GM19452 (cell line): ENCODE measurements around the gene CHMP1A.

Experiments
- ATAC-seq: cut with Tn5 transposase; IDR thresholded peaks from one replicate; pipeline ENCODE4 v1.9.1; 2021; ENCODE audit not compliant: unreplicated experiment

Gene CHMP1A

DNA sequence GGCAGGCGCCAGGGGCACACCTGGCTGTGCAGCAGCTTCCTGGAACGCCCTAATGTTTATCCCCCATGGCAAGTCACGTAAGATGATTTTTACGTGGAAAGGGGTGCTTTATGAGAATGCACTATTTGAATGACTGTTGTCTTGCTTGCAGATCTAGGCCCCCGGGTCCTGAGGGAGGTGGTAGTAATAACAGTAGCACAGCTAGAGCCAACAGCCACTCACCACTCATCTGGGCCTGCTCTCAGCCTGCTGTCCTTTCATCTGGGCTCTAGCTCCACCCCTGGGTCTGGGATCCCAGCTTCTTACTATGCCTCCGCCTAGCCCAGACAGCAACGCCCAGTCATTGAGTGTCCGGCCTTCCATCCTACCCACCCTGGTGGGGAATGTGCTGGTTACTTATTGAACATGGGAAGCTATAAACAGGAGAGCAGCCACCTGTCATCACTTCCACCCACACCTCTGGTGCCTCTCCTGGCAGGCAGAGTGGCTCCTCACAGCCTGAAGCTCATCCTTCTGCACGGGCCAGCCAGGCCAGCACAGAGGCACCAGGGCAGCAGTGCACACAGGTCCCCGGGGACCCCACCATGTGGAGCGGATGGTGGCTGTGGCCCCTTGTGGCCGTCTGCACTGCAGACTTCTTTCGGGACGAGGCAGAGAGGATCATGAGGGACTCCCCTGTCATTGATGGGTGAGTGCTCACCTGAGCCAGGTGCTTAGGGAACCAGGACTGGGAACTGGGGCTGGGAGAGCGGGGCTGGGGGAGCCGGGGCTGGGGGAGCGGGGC, 27.5 kb downstream of the CHMP1A start:
- ATAC-seq, result no peak

DNA sequence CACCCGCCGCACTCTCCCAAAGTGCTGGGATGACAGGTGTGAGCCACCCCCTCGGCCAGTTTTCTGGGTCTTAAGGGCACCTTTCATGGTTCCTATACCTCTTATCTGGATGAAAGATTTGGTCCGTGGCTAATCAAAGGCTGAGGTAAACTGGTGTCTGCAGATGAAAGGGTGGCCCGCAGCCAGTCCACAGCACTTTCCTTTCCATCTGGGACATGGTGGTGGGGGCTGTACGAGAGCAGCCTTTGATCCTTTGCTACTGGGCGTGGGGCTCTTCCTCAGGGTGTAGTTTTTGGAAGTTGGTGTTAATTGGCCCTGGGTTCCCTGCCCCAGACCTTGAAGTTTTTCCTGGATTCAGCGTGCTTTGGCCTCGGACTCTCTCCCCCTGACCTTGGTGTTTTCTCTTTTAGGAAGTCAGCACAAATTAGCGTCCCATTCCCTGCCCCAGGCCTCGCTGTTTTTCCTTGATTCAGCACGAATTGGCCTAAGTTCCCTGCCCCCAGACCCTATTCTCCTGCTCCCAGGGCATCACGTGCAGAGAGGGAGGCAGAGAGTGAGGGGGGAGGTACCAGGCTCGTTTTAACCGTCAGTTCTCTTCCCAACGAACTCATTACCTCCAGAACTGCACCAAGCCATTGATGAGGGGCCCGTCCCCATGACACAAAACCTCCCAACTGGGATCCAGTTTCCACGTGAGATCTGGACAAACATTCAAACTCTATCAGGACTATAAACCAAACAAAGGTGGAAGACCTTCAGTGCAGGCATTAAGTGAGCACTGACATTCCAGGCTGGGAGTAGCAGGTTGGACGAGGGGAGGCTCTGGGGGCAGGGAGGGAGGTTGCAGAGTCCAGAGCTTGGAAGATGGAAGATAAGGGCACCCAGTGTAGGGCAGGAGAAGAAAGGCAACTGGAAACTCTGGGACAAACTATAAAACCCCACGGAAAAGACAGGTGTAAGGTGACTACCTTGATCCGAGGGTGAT, 32.4 kb downstream of the CHMP1A start:
- no peak for ATAC-seq

- ATAC-seq, result no peak
Observed at GRCh38 chr16:89623511-89624261, 33.8 kb downstream of the CHMP1A start.

DNA sequence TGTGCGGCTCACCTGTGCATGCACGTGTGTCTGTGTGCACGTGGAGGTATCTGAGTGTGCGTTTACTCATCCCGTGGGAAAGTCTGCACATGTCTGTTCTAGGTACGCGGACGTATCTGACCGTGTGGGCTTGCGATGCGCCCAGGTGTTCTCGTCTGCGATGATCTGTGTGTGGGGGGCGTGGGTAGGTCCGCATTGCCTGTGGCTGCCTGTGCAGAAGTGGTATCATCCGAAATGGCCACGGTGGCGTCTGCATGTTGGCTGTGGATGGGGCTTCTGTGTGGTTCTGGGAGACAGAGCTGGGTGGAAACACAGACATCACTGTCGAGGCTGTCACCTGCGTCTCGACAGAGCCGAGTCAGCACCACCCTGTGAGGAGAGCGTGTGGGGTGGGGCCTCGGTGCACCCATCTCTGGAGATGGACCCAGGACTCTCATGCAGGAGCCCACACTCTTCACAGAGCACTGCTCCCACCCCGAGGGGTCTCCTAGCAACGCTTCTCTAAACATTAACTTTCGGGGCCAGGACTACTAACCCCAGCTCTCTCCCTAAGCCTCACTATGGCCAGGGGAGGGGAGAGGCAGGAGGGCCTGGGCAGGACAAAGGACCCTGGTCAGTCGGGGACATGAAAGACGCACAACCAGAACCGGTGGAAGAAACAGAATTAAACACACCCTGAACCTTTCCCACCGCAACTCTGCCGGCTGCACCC, 35.7 kb downstream of the CHMP1A start:
- no peak for ATAC-seq

DNA sequence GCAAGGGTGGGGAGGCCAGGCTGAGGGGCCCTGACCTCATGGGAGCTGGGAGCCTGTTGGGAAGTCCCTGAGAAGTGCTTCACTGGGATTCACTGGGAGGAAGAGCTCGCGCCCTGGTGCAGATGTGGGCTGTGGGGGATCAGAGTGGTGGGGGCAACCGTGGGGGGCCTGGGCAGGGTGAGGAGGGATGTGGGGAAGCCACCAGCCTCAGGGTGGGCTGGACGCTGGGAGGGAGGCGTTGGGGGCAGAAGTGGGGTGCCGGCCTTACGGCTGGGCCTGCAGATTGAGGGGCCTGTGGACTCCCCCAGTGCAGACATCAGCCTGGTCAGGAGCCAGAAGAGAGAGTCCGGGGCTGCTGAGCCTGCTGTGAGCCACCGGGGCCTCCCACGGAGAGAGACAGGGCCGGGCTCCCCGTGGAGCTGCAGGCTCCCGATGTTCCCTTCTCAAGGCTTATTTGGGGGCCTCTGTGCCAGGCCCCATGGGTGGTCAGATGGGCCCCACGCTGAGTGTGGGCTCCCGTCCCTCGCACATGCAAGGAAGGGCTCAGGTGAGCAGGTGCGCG, 36.3 kb downstream of the CHMP1A start:
- ATAC-seq, result no peak

DNA sequence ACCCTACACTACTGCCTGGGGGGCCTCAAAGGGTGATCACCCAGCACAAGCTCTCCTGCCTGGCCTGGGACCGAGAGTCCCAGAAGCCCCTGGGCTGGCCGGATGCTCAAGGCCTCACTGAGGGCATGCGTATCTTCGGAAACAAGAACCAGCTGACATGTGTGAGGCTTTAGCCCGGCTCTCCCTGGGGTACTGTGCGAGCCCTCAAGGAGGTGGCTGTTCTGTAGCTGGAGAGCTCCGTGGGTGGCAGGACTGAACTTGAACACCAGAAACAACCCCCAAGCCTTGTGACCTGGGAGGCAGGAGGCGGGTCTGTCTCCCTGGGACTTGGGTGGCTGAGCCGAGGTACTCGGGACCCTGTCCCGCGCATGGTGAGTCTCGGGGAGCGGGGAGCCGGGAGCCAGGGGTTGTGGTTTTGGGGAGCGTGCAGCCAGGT, 37.1 kb downstream of the CHMP1A start:
- no peak for ATAC-seq

DNA sequence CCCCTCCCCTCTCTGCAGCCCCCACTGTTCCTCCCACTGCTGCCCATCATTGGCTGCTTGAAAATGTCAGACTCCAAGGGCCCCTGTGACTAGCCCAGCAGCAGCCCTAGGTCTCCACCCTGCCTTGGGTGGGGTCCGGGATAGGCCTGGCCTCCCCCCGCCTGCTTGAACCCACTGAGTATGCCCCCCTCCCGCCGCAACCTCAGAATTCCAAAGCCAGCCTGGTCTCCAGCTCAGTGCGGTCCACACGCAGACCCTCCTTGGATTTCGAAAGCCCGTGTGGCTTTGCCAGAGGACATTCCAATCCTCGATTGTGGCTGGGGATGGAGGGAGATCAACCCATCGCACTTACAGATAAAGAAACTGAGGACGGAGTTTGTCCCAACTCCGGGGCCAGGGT, 37.7 kb downstream of the CHMP1A start:
- no peak for ATAC-seq

GRCh38 chr16:89618109-89618998, 39.2 kb downstream of the CHMP1A start:
- ATAC-seq, result no peak

GRCh38 chr16:89617036-89617435, 40.5 kb downstream of the CHMP1A start:
- ATAC-seq, result no peak

DNA sequence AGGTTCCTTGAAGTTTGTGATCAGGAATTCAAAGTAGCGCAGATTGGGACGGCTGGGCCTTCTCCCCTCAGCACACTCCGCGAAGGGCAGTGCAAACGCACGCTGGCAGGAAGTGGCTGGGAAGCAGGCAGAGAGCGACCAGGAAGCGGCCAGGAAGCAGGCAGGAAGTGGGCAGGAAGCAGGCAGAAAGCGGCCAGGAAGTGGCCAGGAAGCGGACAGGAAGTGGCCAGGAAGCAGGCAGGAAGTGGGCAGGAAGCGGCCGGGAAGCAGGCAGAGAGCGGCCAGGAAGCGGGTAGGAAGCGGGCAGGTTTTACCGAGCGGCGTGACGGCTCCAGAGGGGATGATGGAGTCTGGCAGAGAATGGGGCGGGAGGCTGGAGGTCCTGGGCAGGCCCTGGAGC, 40.9 kb downstream of the CHMP1A start:
- no peak for ATAC-seq

GRCh38 chr16:89615596-89616090, 41.9 kb downstream of the CHMP1A start:
- ATAC-seq, result no peak

GRCh38 chr16:89615176-89615575, 42.3 kb downstream of the CHMP1A start:
- ATAC-seq, result no peak

DNA sequence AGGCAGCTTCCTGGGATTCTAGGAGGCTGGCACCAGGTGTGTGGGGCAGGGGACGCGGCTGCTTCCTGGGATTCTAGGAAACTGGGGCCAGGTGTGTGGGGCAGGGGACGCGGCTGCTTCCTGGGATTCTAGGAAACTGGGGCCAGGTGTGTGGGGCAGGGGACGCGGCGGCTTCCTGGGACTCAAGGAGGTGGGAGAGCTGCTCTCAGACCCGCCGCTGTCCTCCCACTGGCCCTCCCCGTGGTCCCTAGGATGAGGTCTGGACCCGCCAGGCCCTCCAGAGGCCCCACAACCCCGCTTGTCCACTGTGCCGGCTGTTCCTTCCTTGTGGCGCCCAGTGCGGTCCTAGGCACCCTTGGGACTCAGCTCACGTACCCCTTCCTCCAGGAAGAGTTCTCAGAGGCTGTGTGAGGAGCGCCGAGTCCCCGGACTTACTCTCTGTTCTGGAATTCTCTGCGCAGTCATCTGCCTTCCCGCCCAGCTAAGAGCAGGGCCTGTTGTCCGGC, 43.5 kb downstream of the CHMP1A start:
- ATAC-seq, result no peak

DNA sequence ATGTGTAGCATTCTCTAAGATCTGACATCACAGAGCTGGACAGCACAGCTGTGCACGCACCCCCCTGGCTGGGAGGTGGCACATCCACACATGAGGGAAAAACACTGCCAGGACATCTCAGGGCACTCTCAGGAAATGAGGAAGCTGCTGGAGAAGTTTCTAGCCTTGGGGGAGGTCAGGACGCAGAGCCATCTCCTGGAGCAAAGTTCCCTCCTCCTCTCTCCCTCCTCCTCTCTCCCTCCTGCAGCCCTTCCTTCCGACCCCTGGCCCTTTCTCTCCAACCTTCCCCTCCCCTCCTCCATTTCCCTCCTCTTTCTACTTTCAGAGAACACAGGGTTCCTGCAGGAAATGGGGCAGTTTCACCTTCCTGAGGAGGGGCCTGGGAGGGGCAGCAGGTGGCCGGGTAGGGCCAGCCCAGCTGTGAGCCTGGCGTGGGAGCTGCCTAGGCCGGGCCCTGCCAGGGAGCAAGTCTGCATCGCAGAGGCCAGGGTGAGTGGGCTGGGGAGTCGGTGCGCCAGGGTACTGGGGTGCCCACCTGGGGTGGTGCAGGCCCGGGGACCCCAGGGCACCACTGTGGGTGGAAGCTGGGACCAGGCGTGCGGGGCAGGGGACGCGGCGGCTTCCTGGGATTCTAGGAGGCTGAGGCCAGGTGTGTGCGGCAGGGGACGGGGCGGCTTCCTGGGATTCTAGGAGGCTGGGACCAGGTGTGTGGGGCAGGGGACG, 44.1 kb downstream of the CHMP1A start, which contains the start of gene DPEP1:
TSS of gene DPEP1 (plus strand) at position 412 of the 723 bp plus-strand sequence. CDS start 16,769 bp downstream, outside the sequence.
- ATAC-seq, result no peak

DNA sequence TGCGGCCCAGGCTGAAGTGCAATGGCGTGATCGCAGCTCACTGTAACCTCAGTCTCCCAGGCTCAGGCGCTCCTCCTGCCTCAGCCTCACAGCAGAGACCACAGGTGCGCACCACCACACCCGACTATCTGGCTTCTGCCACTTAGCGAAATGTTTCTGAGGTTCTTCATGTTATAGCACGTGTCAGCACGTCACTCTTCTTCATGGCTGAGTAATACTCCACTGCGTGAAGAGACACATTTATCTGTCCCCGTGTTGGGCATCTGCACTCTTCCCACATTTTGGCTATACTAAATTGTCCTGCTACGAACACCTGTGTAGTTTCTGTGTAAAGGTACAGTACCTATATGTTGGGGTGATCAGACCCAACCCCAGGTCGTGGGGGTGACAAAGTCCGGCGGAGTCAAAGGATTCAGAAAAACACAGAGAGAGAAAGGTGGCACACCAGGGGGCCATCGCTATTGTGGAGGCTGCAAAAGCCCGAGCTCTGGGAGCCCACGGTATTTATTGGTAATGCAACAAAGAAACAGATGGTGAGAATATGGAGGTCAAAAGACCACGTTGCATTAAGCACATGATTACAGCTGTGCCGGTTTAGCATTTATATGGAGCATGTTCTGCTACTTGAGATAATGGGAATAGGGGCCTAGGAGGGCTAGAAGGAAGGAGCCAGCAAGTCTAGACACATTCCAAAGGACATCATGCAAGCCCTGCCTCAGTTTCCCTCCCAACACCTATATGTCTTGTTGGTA, 44.9 kb downstream of the CHMP1A start:
- ATAC-seq, result no peak

- no peak for ATAC-seq
Observed at GRCh38 chr16:89610108-89610453, 47.4 kb downstream of the CHMP1A start.

GRCh38 chr16:89607937-89608740, 49.4 kb downstream of the CHMP1A start:
- no peak for ATAC-seq
